OCI-LY1 (cell line): Measurements from ENCODE around the gene GRK5.

Experiments used
- H2AFZ ChIP-seq: fragments of 200-600 bp; sonication (generic), shearing (Covaris generic); 2 replicates; pipeline ENCODE4 v1.6.0; 2014; ENCODE audit warnings: antibody characterized with exemption, mild to moderate bottlenecking, low read length
- H3F3A ChIP-seq: fragments of 200-600 bp; sonication (generic), shearing (Covaris generic); 2 replicates; pipeline ENCODE4 v1.6.0; 2014; ENCODE audit warnings: mild to moderate bottlenecking, antibody characterized with exemption, low read length, moderate library complexity; ENCODE audit not compliant: insufficient read depth
- H3K27ac ChIP-seq: fragments of 200-600 bp; sonication (generic); 2 replicates; pipeline ENCODE4 v1.5.1; 2014; ENCODE audit warnings: low read length, mixed run types, mild to moderate bottlenecking, low read depth; ENCODE audit not compliant: poor library complexity, severe bottlenecking
- H3K27me3 ChIP-seq: fragments of 200-600 bp; sonication (generic); 2 replicates; pipeline ENCODE4 v1.6.0; 2014; ENCODE audit warnings: antibody characterized with exemption, mild to moderate bottlenecking, low read length, moderate library complexity; ENCODE audit not compliant: insufficient read depth
- H3K36me3 ChIP-seq: fragments of 200-600 bp; sonication (generic); 2 replicates; pipeline ENCODE4 v1.6.1; 2014; ENCODE audit warnings: mild to moderate bottlenecking, antibody characterized with exemption, low read length, moderate library complexity, mixed read lengths; ENCODE audit not compliant: insufficient read depth
- H3K4me1 ChIP-seq: fragments of 200-600 bp; sonication (generic); 2 replicates; pipeline ENCODE4 v1.5.1; 2014; ENCODE audit warnings: mild to moderate bottlenecking, low read length, moderate library complexity; ENCODE audit not compliant: insufficient read depth, severe bottlenecking
- H3K4me2 ChIP-seq: fragments of 200-600 bp; sonication (generic), shearing (Covaris generic); 2 replicates; pipeline ENCODE4 v1.6.1; 2014; ENCODE audit warnings: low read length
- H3K4me3 ChIP-seq: fragments of 200-600 bp; sonication (generic); 2 replicates; pipeline ENCODE4 v1.5.1; 2014; ENCODE audit warnings: low read length, low read depth, mild to moderate bottlenecking, mixed read lengths; ENCODE audit not compliant: poor library complexity, severe bottlenecking
- H3K79me2 ChIP-seq: fragments of 200-600 bp; shearing (Covaris generic); 2 replicates; pipeline ENCODE4 v1.6.1; 2016; ENCODE audit warnings: mixed run types, low read length, mixed read lengths; ENCODE audit not compliant: insufficient read depth
- H3K9ac ChIP-seq: fragments of 200-600 bp; sonication (generic), shearing (Covaris generic); 2 replicates; pipeline ENCODE4 v1.6.1; 2014; ENCODE audit warnings: mild to moderate bottlenecking, low read length, mixed read lengths
- H3K9me2 ChIP-seq: fragments of 200-600 bp; sonication (generic), shearing (Covaris generic); 2 replicates; pipeline ENCODE4 v1.6.1; 2014; ENCODE audit warnings: low read depth, mild to moderate bottlenecking, low read length, mixed read lengths
- H3K9me3 ChIP-seq: fragments of 200-600 bp; shearing (Covaris generic); 2 replicates; pipeline ENCODE4 v1.6.1; 2014; ENCODE audit warnings: low read length, mixed read lengths
- H4K20me1 ChIP-seq: fragments of 200-600 bp; sonication (generic), shearing (Covaris generic); 2 replicates; pipeline ENCODE4 v1.6.0; 2016; ENCODE audit warnings: mild to moderate bottlenecking, low read length; ENCODE audit not compliant: insufficient read depth
- EZH2 ChIP-seq: fragments of 200-600 bp; sonication (generic), shearing (Covaris generic); IDR thresholded peaks from 2 replicates; pipeline ENCODE4 v1.8.0; 2017; ENCODE audit warnings: borderline replicate concordance, mixed run types, mild to moderate bottlenecking, antibody characterized with exemption, low read length, moderate library complexity, mixed read lengths
- TF ChIP-seq, protein P1 (sequence below): fragments of 200-600 bp; sonication (generic), shearing (Covaris generic); IDR thresholded peaks from 2 replicates; pipeline ENCODE4 v1.5.1; 2017; ENCODE audit warnings: mild to moderate bottlenecking, antibody characterized with exemption, low read length, moderate library complexity, mixed read lengths

Gene GRK5

DNA sequence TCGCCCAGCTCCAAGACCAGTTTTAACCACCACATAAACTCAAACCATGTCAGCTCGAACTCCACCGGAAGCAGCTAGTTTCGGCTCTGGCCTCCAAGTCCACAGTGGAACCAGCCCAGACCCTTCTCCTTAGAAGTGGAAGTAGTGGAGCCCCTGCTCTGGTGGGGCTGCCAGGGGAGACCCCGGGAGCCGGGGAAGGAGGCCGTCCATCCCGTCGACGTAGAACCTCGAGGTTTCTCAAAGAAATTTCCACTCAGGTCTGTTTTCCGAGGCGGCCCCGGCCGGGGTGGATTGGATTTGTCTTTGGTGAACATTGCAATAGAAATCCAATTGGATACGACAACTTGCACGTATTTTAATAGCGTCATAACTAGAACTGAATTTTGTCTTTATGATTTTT lies 247.6 kb downstream of the GRK5 start:
- Histone ChIP-seq H3K4me2 (no peak overlapping the region), H3K27me3 (peaks cover 7% of the 10 kb centered on the region; the same call in 1 of the 2 replicates), H2AFZ (no peak overlapping the region), H3K9me2 (no peaks in the 10 kb centered on the region), H3K27ac (no peak overlapping the region), H3K36me3 (no peaks in the 10 kb centered on the region), H3K9ac (no peak overlapping the region), H3K4me1 (peaks cover 4% of the 10 kb centered on the region), H3K4me3 (no peak overlapping the region), H3K79me2 (no peaks in the 10 kb centered on the region), H3F3A (no peaks in the 10 kb centered on the region), H3K9me3 (no peaks in the 10 kb centered on the region), H4K20me1 (no peaks in the 10 kb centered on the region)
- TF ChIP-seq, protein P1, sequence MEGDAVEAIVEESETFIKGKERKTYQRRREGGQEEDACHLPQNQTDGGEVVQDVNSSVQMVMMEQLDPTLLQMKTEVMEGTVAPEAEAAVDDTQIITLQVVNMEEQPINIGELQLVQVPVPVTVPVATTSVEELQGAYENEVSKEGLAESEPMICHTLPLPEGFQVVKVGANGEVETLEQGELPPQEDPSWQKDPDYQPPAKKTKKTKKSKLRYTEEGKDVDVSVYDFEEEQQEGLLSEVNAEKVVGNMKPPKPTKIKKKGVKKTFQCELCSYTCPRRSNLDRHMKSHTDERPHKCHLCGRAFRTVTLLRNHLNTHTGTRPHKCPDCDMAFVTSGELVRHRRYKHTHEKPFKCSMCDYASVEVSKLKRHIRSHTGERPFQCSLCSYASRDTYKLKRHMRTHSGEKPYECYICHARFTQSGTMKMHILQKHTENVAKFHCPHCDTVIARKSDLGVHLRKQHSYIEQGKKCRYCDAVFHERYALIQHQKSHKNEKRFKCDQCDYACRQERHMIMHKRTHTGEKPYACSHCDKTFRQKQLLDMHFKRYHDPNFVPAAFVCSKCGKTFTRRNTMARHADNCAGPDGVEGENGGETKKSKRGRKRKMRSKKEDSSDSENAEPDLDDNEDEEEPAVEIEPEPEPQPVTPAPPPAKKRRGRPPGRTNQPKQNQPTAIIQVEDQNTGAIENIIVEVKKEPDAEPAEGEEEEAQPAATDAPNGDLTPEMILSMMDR, result no peak
- TF ChIP-seq EZH2, result no peak

DNA sequence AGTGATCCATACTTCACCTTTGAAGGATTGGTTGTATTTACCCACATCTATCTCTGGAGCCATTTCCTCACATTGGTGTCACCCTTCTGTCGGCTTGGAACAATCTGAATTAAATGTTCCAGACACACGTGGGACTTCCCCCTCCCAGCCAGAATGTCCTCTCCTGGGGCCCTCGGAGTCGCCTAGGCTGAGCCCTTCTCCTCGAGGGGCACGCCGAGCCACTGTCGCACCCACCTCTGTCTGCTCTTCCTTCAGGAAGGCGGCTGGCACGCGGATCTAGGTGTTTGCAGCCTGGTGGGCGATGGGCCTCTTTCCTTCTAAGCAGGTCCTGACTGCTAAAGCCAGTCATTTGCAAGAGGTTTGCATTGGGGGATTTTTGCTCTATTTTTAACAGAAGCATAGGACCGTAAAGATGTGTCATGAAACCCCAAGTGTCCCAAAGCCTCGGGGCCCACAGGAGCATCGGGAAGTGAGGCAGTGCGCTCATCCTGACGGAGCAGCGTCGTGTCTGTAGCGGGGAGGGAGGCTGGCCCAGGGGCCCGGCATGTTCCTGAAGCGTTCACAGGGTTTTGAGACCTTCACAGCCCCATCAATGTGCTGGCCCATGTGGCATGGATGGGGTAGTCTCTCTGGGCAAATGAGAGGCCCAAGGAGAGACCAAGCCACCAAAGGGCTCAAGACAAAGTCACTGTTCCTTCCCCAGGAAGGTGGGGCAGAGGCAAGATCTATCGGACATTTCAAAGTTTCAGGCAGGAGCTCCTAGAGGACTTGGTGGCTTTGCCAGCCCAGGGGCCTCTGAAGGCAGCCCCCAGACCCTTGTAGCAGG lies 248.5 kb downstream of the GRK5 start:
- no peak for TF ChIP-seq EZH2
- TF ChIP-seq, protein P1, result no peak
- no peaks in the 10 kb centered on the region for H4K20me1 ChIP-seq
- peaks cover 12% of the 10 kb centered on the region for H3K27me3 ChIP-seq
- no peaks in the 10 kb centered on the region for H3K79me2 ChIP-seq
- H3K36me3 ChIP-seq, result no peaks in the 10 kb centered on the region
- no peak overlapping the region for H2AFZ ChIP-seq
- no peaks in the 10 kb centered on the region for H3K9me2 ChIP-seq
- H3K9ac ChIP-seq, result no peak overlapping the region
- peaks cover 4% of the 10 kb centered on the region for H3K4me1 ChIP-seq
- no peak overlapping the region for H3K27ac ChIP-seq
- no peak overlapping the region for H3K4me2 ChIP-seq
- H3K4me3 ChIP-seq, result no peak overlapping the region
- H3K9me3 ChIP-seq, result no peaks in the 10 kb centered on the region
- no peaks in the 10 kb centered on the region for H3F3A ChIP-seq

DNA sequence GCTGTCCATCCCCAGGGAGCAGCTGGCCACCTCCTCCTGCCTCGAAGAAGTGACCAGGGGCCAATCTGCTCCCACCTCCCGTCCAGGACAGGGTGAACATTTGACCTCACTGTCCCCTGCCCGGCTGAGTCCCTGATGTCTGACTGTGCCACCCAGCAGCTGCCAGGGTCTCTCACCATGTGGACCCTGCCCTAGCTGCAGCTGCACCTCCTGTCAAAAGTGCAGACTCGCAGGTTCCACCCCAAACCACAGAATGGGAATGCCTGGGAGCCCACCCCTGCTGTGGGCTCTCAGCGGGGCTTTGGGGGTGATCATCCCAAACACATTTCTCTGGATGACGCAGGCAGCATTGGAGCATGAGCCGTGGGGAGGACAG lies 249.1 kb downstream of the GRK5 start:
- Histone ChIP-seq H3K79me2 (no peaks in the 10 kb centered on the region), H2AFZ (no peak overlapping the region), H3K9ac (no peak overlapping the region), H3K27me3 (peaks cover 13% of the 10 kb centered on the region), H3K4me2 (no peak overlapping the region), H3K27ac (no peak overlapping the region), H3F3A (no peaks in the 10 kb centered on the region), H3K9me3 (no peaks in the 10 kb centered on the region), H3K36me3 (no peaks in the 10 kb centered on the region), H3K4me3 (no peak overlapping the region), H3K4me1 (peaks cover 4% of the 10 kb centered on the region), H4K20me1 (no peaks in the 10 kb centered on the region), H3K9me2 (no peaks in the 10 kb centered on the region)
- no peak for TF ChIP-seq EZH2
- TF ChIP-seq, protein P1, result no peak
